Measurements from ENCODE around the gene LAP3.
A peak's percentile ranks its signal among the peaks of the same experiment; 100 is the strongest.
"Not testable (repeated sequence)": the region's sequence is repeated elsewhere in the genome, so short reads cannot be mapped to it uniquely, and the experiment has no call there.

Gene LAP3

DNA sequence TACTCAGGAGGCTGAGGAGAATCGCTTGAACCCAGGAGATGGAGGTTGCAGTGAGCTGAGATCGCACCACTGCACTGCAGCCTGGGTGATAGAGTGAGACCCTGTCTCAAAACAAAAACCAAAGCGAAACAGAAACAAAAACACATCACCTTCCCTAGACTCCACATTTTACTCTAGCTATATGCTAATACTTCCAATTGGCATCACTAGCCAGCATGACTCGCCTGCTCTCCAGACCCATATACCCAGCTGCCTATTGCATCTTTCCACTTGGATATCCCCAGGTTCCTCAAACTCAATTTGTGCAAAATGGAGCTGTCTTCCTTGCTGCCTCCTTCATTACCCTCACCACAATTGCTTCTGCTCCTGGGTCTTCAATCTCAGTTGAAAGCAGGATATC lies 22.4 kb upstream of the LAP3 start:
- DNase-seq: no peak
- TF ChIP-seq POLR2A (IDR thresholded peaks at IDR 0.05; ENCODE audit: low read length) (no peak), GATA1 (IDR thresholded peaks at IDR 0.05; ENCODE audit: low read depth, low read length) (no peak)

DNA sequence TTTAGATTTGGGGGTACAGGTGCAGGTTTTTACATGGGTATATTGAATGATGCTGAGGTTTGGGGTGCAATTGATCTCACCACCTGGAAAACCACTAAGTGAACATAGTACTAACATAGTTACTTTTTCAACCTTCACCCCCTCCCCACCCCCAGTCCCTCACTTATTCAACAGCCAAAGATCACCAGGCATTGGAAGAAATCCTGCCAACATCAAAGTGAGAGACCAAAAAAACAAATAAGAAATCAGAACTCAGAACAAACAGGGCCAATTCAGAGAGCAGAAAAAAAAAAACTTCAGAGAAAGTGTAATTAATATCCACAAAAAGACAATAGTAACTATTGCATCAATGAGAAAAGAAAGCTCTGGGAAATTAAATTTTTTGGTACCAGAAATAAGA lies 20.5 kb upstream of the LAP3 start:
- DNase-seq: no peak
- TF ChIP-seq GATA1 (IDR thresholded peaks at IDR 0.05; ENCODE audit: low read depth, low read length) (no peak), POLR2A (IDR thresholded peaks at IDR 0.05; ENCODE audit: low read length) (no peak)

DNA sequence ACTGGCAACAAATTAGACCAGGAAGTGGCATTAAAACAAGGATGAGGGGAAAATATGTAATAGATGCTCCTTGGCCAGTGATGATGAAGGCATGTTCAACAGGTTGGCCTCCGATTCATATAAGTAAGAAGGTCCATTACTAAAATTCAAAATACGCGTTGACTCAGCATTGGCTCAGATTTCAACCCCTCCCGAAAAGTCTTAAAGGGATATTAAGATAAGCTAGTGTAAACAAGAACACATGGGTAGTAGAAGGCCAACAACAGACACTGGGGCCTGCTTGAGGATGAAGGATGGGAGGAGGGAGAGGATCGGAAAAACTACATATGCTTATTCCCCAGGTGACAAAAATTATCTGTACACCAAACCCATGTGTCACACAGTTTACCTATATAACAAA lies 19.1 kb upstream of the LAP3 start:
- DNase-seq: no peak
- TF ChIP-seq POLR2A (IDR thresholded peaks at IDR 0.05; ENCODE audit: low read length): no peak
- TF ChIP-seq GATA1 (IDR thresholded peaks at IDR 0.05; ENCODE audit: low read depth, low read length): no peak

DNA sequence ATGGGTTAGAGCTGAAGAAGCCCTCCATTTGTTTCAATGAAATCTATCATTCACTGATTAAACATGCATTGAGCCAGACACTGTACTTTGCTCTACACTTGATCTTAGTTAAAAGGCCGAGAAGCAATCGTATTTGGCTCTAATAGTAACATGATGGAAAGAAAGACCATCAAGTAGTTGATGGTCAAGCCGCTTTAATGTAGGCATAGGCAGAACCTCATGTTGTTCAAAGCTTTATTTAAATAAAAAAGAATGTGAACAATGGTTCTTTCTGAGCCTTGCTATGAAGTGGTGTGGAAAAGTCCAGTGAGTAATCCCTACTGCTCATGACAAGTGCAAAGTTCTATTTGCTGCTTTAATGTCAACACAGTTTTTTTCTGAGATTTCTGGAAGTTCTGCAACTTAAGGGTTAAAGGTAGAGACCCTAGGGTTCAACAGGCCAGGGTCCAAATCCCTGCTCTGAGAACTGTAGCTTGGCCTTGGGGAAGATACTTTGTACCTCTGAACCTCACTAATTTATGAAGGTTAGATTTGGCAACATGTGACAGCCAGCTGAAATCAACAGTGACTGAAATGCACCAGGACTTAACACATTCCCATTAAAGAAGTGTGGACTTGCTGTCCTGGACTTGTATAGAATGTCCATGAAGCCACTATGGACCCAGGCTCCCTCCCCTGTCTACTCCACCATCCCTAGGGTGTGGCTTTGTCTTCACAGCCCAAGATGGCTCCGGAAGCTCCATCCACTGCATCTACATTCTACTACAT lies 17.9 kb upstream of the LAP3 start:
- no peak for DNase-seq
- TF ChIP-seq POLR2A (IDR thresholded peaks at IDR 0.05; ENCODE audit: low read length) (no peak), GATA1 (IDR thresholded peaks at IDR 0.05; ENCODE audit: low read depth, low read length) (no peak)

DNA sequence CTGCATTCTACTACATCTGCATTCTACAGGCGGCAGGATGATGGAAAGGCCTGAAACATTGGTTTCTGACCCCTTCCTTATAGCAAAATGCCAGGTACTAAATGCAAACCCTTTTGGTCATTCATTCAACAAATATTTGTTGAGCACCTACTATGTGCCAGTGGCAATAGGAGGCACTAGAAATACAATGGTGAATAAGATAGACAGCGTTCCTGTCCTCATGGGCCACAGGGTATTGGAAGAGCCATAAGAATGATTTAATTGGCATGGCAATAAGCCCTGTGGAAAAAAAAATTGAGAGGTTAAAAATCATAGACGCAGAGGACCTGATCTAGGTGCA lies 17.3 kb upstream of the LAP3 start:
- TF ChIP-seq POLR2A (IDR thresholded peaks at IDR 0.05; ENCODE audit: low read length): no peak
- TF ChIP-seq GATA1 (IDR thresholded peaks at IDR 0.05; ENCODE audit: low read depth, low read length): no peak
- DNase-seq: no peak

GRCh38 chr4:17560065-17560673 lies 16.8 kb upstream of the LAP3 start:
- DNase-seq: no peak
- no peak for TF ChIP-seq POLR2A (IDR thresholded peaks at IDR 0.05; ENCODE audit: low read length)
- no peak for TF ChIP-seq GATA1 (IDR thresholded peaks at IDR 0.05; ENCODE audit: low read depth, low read length)

DNA sequence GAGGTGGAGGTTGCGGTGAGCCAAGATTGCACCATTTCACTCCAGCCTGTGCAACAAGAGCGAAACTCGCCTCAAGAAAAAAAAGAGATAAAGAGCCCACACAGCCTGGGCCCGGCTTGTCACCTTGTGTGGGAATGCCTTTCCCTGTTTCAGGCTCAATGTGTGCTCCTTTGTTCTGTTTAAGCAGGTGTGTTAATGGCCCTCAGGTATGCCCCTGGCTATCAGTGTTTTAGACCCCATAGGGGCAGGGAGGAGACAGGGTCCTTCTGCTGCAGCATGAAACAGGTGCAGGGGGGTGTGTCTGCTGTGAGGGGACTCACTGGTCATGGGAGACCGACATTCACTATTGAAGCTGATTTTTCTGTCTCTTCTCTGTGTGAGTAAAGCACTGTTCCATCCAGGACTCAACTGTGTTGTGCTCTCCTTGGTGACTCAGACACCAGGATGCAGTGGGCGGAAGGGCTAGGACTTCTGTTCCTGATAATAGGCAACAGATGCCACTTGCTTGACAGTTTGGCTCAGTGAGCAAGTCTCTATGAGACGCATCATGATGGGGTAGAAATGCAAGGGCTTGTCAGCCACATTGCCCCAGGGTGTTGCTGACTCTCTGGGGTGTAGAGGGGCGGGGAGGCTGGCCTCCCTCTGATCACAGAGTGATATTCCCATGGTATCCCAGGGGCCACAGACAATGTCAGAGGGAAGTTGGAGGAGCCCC lies 15.6 kb upstream of the LAP3 start:
- TF ChIP-seq GATA1 (IDR thresholded peaks at IDR 0.05; ENCODE audit: low read depth, low read length): no peak
- TF ChIP-seq POLR2A (IDR thresholded peaks at IDR 0.05; ENCODE audit: low read length): no peak
- no peak for DNase-seq

DNA sequence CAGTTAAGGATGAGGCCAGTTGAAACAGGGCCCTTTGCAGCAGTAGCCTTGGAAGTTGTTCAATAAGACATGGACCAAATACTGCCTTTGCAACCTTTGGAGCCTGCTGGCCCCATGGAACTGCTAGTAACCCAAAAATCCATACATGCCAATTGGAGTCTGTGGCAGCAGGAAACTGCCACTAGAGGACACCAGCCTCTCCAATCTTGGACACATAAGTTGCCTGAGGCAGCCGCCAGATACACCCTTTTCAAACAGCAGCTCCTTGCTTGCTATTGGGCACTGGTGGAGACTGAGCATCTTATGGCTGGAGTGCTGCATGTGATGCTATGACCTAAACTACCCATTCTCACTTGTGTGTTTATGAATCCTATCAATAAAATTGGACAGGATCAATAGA lies 14.8 kb upstream of the LAP3 start:
- peak; percentile 20 to 30 for DNase-seq
- no peak for TF ChIP-seq GATA1 (IDR thresholded peaks at IDR 0.05; ENCODE audit: low read depth, low read length)
- no peak for TF ChIP-seq POLR2A (IDR thresholded peaks at IDR 0.05; ENCODE audit: low read length)

DNA sequence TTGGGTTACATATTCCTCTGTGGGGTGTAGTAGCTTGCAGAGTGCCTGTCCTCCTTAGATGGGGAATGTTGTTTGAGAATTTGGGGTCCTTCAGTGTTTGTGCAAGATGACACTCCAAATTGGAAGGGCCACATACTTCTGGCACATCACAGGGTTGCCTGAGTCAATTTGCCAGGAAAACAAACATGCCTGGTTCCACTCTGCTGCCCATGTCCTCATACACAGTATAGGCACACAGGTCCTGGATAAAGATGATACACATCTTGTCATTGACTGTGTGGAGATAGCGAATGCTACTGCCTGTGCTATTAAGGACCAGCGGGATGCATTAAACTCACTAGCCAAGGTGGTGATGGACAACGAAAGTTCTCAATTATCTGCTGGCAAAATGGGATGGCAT lies 11.2 kb upstream of the LAP3 start:
- TF ChIP-seq POLR2A (IDR thresholded peaks at IDR 0.05; ENCODE audit: low read length) (no peak), GATA1 (IDR thresholded peaks at IDR 0.05; ENCODE audit: low read depth, low read length) (no peak)
- DNase-seq: no peak

DNA sequence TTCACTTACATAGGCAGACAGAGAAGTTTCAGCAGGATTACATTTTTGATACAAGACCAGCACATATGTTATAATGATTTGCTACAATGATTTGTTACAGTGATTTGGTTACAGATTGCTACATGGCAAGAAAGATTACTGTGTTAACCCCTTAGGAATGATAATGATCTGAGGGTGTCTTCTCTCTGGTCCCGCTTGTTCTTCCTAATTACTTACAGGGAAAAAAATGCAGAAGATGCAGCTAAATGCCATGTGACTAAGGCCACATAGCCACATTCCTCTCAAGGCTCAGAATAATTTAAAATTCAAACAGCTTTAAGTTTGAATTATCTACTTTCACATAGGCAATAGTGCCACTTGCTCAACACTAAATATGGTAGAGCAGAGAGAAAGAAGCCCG lies 9.7 kb upstream of the LAP3 start:
- no peak for DNase-seq
- no peak for TF ChIP-seq GATA1 (IDR thresholded peaks at IDR 0.05; ENCODE audit: low read depth, low read length)
- no peak for TF ChIP-seq POLR2A (IDR thresholded peaks at IDR 0.05; ENCODE audit: low read length)

DNA sequence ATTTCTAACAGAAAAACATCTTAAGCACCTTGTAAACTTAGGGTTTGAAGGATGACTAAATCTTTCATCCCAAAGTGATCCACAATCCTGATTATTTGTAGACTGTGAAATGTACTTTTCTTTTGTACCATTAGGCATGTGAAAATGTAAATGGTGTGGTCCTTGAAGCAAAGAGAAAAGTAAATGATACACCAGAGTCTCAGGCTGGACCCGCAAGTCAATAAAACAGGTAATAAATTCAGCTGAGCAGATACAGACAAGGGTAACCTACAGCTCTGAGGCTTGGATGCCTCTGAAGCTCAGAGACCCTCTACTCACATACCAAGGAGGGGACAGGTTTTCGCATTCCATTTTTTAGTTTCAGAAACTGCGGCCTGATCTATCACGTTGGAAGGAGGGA lies 2.8 kb upstream of the LAP3 start:
- TF ChIP-seq POLR2A (IDR thresholded peaks at IDR 0.05; ENCODE audit: low read length) (no peak), GATA1 (IDR thresholded peaks at IDR 0.05; ENCODE audit: low read depth, low read length) (no peak)

GRCh38 chr4:17575177-17575576 lies 1.8 kb upstream of the LAP3 start:
- not testable (repeated sequence) for DNase-seq

More for the DNA sequence above, 2.8 kb upstream of the LAP3 start:
- DNase-seq: no peak

DNA sequence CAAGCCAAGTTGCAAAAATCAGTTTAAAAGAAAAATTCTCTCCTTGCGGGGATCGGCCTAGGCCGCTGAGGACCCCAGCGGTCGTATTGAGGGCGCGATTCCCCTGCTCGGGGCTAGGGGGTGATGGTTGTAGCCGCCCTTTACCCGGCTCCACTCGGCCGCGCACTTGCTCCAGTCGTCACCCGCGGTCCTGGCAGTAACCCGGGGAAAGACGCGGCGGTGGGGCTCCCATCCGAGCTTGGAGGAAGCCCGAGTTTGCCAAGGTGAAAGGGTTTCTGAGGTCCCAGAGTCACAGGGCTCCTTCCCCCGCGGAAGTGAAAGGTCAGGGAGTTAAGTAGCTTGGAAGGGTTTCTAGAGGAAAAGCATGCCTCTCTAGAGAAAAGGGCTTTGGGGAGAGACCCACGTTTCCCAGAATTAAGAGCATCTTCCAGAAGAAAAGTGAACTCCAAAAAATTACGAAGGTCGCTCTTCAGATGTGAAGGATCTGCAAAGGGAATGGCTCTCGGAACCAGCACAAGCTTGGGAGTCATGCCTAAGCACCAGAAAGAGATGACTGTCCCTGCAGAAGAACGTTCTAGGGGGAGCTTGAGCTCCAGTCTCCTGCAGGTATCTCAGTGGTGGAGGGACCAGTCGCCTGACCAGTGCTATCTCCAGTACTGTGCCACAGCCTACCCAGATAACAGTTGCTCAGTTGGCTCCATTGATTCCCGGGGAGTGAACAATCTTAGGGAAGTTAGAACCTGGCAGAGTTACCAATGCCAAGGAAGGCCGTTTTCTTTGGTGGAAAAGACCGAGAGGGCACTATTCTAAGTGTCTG lies 875 bp downstream of the LAP3 start:
- DNase-seq: peak; percentile 64 to 68
- TF ChIP-seq POLR2A (IDR thresholded peaks at IDR 0.05; ENCODE audit: low read length): peak; percentile 20
- TF ChIP-seq GATA1 (IDR thresholded peaks at IDR 0.05; ENCODE audit: low read depth, low read length): no peak

- peak; percentile 64 to 66 for DNase-seq
- TF ChIP-seq POLR2A (IDR thresholded peaks at IDR 0.05; ENCODE audit: low read length) (no peak), GATA1 (IDR thresholded peaks at IDR 0.05; ENCODE audit: low read depth, low read length) (no peak)
Measured at GRCh38 chr4:17578482-17578891, 1.5 kb downstream of the LAP3 start.

All from erythroblast (primary cell).